Adrenal gland (tissue), 12 donors: ENCODE measurements around the gene PCDHGB7. TPM values are rescaled to one million over a fixed set of nuclear protein-coding genes. Genes with fewer than 3 reads are reported as not detected.

Source experiments
- DNase-seq, 7 donors: peaks; one replicate each; pipeline ENCODE4 v3.0.0-alpha.2; 2019 to 2020
- H3K27ac ChIP-seq, 5 donors: fragments of 200-600 bp; sonication (generic) in 4 of 5; 1 replicate in 3 of 5; 2 replicates in 2 of 5; pipeline versions ENCODE4 v1.5.1 to v1.8.0; 2016 to 2020; ENCODE audit warnings: mild to moderate bottlenecking in 1 of 5
- H3K27me3 ChIP-seq: fragments of 200-600 bp; 2 replicates; pipeline ENCODE4 v1.8.0; 2021
- H3K36me3 ChIP-seq, 2 donors: fragments of 200-600 bp; replicated peaks in 1 of 2; 1 replicate in 1 of 2; 2 replicates in 1 of 2; pipeline versions ENCODE4 v1.5.1 to v1.8.0; 2018 to 2022
- H3K4me1 ChIP-seq, 2 donors: fragments of 200-600 bp; replicated peaks in 1 of 2; 1 replicate in 1 of 2; 2 replicates in 1 of 2; pipeline versions ENCODE4 v1.5.1 to v1.8.0; 2018 to 2021
- H3K4me3 ChIP-seq, 4 donors: fragments of 200-600 bp; sonication (generic) in 3 of 4; one replicate each; pipeline ENCODE4 v1.5.1; 2016 to 2018
- H3K9me3 ChIP-seq, 3 donors: fragments of 200-600 bp; sonication (generic) in 1 of 3; replicated peaks in 1 of 3; 1 replicate in 2 of 3; 2 replicates in 1 of 3; pipeline versions ENCODE4 v1.5.1 to v1.8.0; 2016 to 2021
- POLR2A ChIP-seq, 2 donors: fragments of 450-650 bp; IDR thresholded peaks; one replicate each; pipeline ENCODE4 v1.6.1; 2017; ENCODE audit warnings: antibody characterized with exemption in 2 of 2, mild to moderate bottlenecking in 2 of 2, moderate library complexity in 1 of 2
- WGBS, 4 donors: extraction: QIAGEN DNeasy Blood & Tissue Kit in 2 of 4; methylation state at CpG; one replicate each; pipeline versions ENCODE4 v1.1.5 to v1.1.7; 2013 to 2017; 5-methylcytosine and 5-hydroxymethylcytosine counted together
- intact Hi-C, 2 donors: fragments of 100-400 bp; cut with DNase I; formaldehyde crosslinking; loops; one replicate each; pipeline versions ENCODE4 v1.14.1 to v1.15.0; 2022 to 2023
- polyA plus RNA-seq, 3 donors: library from polyadenylated mRNA; stranded (reverse); fragments of 200-250 nt in 2 of 3; fragments of 350-450 nt in 1 of 3; fragmentation: Illumina TruSeq in 1 of 3; extraction: RNeasy Lipid Tissue Mini Kit (QIAGEN cat#74804) in 1 of 3; gene quantifications; one replicate each; pipeline ENCODE4 v1.2.3, GENCODE V29; 2013 to 2014
- total RNA-seq, 9 donors: library from RNA; depleted of rRNA in 4 of 9; stranded (reverse); fragments of >200 nt in 4 of 9; fragments of 120-200 nt in 1 of 9; fragmentation: NEBNext Ultra II Directional in 1 of 9; extraction: Animal tissue kit (Norgen Biotek cat#: 25700) in 1 of 9; gene quantifications; one replicate each; pipeline versions ENCODE4 v1.1.0 to v1.2.4, GENCODE V29; 2013 to 2023
- TF ChIP-seq, protein P1 (sequence below), 6 experiments: fragments of 450-650 bp in 4 of 6; fragments of 200-600 bp in 2 of 6; sonication (generic) in 1 of 6; IDR thresholded peaks; 1 replicate in 5 of 6; 2 replicates in 1 of 6; pipeline versions ENCODE4 v1.5.1 to v1.8.0; 2016 to 2021; ENCODE audit warnings: antibody characterized with exemption in 6 of 6, mild to moderate bottlenecking in 2 of 6, moderate library complexity in 1 of 6
- donor health status: healthy with polysubstance abuse.
- donor health status: Bipolar disorder and iron deficiency.
- donor health status: DM: yes; HTN: yes; CAD: no.
- donor health status: DM: no; HTN: no; CAD: no.
- donor health status: DM: no; HTN: no; CAD: no.
- donor health status: DM: yes; HTN: yes; CAD: no.

PCDHGB7 gene
- total and polyA plus RNA-seq, 12 donors: 0.88 to 28.1 (median 15.9) TPM

- TF ChIP-seq, protein P1, sequence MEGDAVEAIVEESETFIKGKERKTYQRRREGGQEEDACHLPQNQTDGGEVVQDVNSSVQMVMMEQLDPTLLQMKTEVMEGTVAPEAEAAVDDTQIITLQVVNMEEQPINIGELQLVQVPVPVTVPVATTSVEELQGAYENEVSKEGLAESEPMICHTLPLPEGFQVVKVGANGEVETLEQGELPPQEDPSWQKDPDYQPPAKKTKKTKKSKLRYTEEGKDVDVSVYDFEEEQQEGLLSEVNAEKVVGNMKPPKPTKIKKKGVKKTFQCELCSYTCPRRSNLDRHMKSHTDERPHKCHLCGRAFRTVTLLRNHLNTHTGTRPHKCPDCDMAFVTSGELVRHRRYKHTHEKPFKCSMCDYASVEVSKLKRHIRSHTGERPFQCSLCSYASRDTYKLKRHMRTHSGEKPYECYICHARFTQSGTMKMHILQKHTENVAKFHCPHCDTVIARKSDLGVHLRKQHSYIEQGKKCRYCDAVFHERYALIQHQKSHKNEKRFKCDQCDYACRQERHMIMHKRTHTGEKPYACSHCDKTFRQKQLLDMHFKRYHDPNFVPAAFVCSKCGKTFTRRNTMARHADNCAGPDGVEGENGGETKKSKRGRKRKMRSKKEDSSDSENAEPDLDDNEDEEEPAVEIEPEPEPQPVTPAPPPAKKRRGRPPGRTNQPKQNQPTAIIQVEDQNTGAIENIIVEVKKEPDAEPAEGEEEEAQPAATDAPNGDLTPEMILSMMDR (IDR thresholded peaks at IDR 0.05): no peak
- no peak for TF ChIP-seq POLR2A (IDR thresholded peaks at IDR 0.05)
- intact Hi-C loops: no loop called here
- 45 to 63% (median 55%) methylated on average over 26 to 50 of the region's 50 CpGs for WGBS, 4 donors
- H3K36me3 ChIP-seq: no peaks in the 10 kb centered on the region
- peaks cover 0 to 14% of the 10 kb centered on the region in 2 donors for H3K4me1 ChIP-seq
- no peaks in the 10 kb centered on the region for H3K9me3 ChIP-seq
- DNase-seq: no peak
- H3K27me3 ChIP-seq: no peaks in the 10 kb centered on the region
- H3K27ac ChIP-seq: no peak overlapping the region
- H3K4me3 ChIP-seq: no peak overlapping the region
Measured at GRCh38 chr5:141441571-141442170, 24.2 kb downstream of the PCDHGB7 start.

DNA sequence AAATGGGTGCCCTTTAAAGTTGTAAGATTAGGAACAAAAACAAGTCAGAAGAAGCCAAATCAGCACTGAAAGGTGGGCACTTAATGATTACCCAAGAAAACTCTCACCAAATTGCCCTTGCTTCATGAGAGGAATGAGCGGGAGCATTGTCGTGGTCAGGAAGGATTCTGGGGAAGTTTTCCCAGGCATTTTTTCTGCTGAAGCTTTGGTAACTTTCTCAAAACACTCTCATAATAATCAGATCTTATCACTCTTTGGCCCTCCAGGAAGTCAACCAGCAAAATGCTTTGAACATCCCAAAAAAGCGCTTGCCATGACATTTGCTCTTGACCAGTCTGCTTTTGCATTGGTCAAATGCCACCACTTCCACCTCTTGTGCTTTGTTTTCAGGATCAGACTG is 47.9 kb downstream of the PCDHGB7 start:
- no peak overlapping the region for H3K27ac ChIP-seq
- no peaks in the 10 kb centered on the region for H3K4me1 ChIP-seq
- WGBS, 4 donors: 93 to 99% (median 97%) methylated on average over 3 of the region's 3 CpGs
- DNase-seq: no peak
- no peaks in the 10 kb centered on the region for H3K27me3 ChIP-seq
- intact Hi-C loops: no loop called here
- no peak overlapping the region for H3K4me3 ChIP-seq
- no peak for TF ChIP-seq POLR2A (IDR thresholded peaks at IDR 0.05)
- TF ChIP-seq, protein P1 (IDR thresholded peaks at IDR 0.05): no peak
- no peaks in the 10 kb centered on the region for H3K9me3 ChIP-seq
- H3K36me3 ChIP-seq: no peaks in the 10 kb centered on the region

Other genes starting within 250 kb of the PCDHGB7 start
Only the 30 nearest of the 37 such genes appear.
- gene PCDHB11, start 218.1 kb upstream of the PCDHGB7 start, total RNA-seq: 1 to 10 TPM in 7 of 9 donors, under 1 TPM in 2; 0.12 to 7.1 (median 2.5) TPM
- gene PCDHB11, start 218.1 kb upstream of the PCDHGB7 start, polyA plus RNA-seq: under 1 TPM; 0.48 to 0.81 (median 0.67) TPM
- gene PCDHB12, start 209.0 kb upstream of the PCDHGB7 start, total RNA-seq: 1 to 10 TPM in 7 of 9 donors, under 1 TPM in 2; 0.50 to 3.4 (median 1.5) TPM
- under 1 TPM; 0.40 to 0.97 (median 0.47) TPM for gene PCDHB12, start 209.0 kb upstream of the PCDHGB7 start, polyA plus RNA-seq
- gene PCDHB13, start 203.8 kb upstream of the PCDHGB7 start, total RNA-seq: 1 to 10 TPM in 8 of 9 donors, under 1 TPM in 1; 0.72 to 7.2 (median 5.9) TPM
- 1 to 10 TPM; 1.3 to 5.4 (median 1.3) TPM for gene PCDHB13, start 203.8 kb upstream of the PCDHGB7 start, polyA plus RNA-seq
- gene PCDHB14, start 194.3 kb upstream of the PCDHGB7 start, total RNA-seq: 1 to 10 TPM; 1.7 to 7.7 (median 3.7) TPM
- 1 to 10 TPM; 1.9 to 4.1 (median 2.2) TPM for gene PCDHB14, start 194.3 kb upstream of the PCDHGB7 start, polyA plus RNA-seq
- 1 to 10 TPM in 7 of 9 donors, under 1 TPM in 2; 0.95 to 3.2 (median 1.4) TPM for gene PCDHB15, start 172.3 kb upstream of the PCDHGB7 start, total RNA-seq
- 1 to 10 TPM; 1.2 to 2.2 (median 1.4) TPM for gene PCDHB15, start 172.3 kb upstream of the PCDHGB7 start, polyA plus RNA-seq
- 1 to 10 TPM in 1 of 9 donors, under 1 TPM in 4, not detected in 4; 0.43 to 1.5 (median 0.53) TPM for gene SLC25A2, start 113.6 kb upstream of the PCDHGB7 start, total RNA-seq
- gene SLC25A2, start 113.6 kb upstream of the PCDHGB7 start, polyA plus RNA-seq: under 1 TPM in 2 of 3 donors, not detected in 1; 0.07 to 0.72 TPM
- gene TAF7, start 96.9 kb upstream of the PCDHGB7 start, total RNA-seq: 100 to 1,000 TPM in 1 of 9 donors, 10 to 100 TPM in 8; 38.0 to 111 (median 70.9) TPM
- gene TAF7, start 96.9 kb upstream of the PCDHGB7 start, polyA plus RNA-seq: 100 to 1,000 TPM in 1 of 3 donors, 10 to 100 TPM in 2; 23.9 to 132 (median 29.7) TPM
- gene PCDHGA1, start 87.2 kb upstream of the PCDHGB7 start, total RNA-seq: under 1 TPM; 0.09 to 0.96 (median 0.28) TPM
- gene PCDHGA1, start 87.2 kb upstream of the PCDHGB7 start, polyA plus RNA-seq: under 1 TPM; 0.13 to 0.60 (median 0.32) TPM
- 1 to 10 TPM in 8 of 9 donors, under 1 TPM in 1; 0.91 to 6.1 (median 2.6) TPM for gene PCDHGA2, start 78.9 kb upstream of the PCDHGB7 start, total RNA-seq
- 1 to 10 TPM in 1 of 3 donors, under 1 TPM in 2; 0.27 to 2.1 (median 0.56) TPM for gene PCDHGA2, start 78.9 kb upstream of the PCDHGB7 start, polyA plus RNA-seq
- gene PCDHGA3, start 73.8 kb upstream of the PCDHGB7 start, total RNA-seq: 1 to 10 TPM; 1.0 to 6.2 (median 3.0) TPM
- gene PCDHGA3, start 73.8 kb upstream of the PCDHGB7 start, polyA plus RNA-seq: 1 to 10 TPM in 1 of 3 donors, under 1 TPM in 2; 0.27 to 1.5 (median 0.80) TPM
- gene PCDHGB1, start 67.6 kb upstream of the PCDHGB7 start, total RNA-seq: 10 to 100 TPM in 2 of 9 donors, 1 to 10 TPM in 7; 1.6 to 16.1 (median 3.1) TPM
- gene PCDHGB1, start 67.6 kb upstream of the PCDHGB7 start, polyA plus RNA-seq: 1 to 10 TPM in 1 of 3 donors, under 1 TPM in 2; 0.20 to 2.2 (median 0.88) TPM
- gene PCDHGA4, start 62.7 kb upstream of the PCDHGB7 start, total RNA-seq: 1 to 10 TPM in 8 of 9 donors, under 1 TPM in 1; 0.97 to 9.5 (median 4.3) TPM
- gene PCDHGA4, start 62.7 kb upstream of the PCDHGB7 start, polyA plus RNA-seq: 1 to 10 TPM in 1 of 3 donors, under 1 TPM in 2; 0.20 to 2.4 (median 0.64) TPM
- 1 to 10 TPM; 1.6 to 6.3 (median 3.4) TPM for gene PCDHGB2, start 57.7 kb upstream of the PCDHGB7 start, total RNA-seq
- 1 to 10 TPM in 1 of 3 donors, under 1 TPM in 2; 0.10 to 1.8 (median 0.88) TPM for gene PCDHGB2, start 57.7 kb upstream of the PCDHGB7 start, polyA plus RNA-seq
- 1 to 10 TPM in 8 of 9 donors, under 1 TPM in 1; 0.42 to 5.9 (median 2.0) TPM for gene PCDHGA5, start 53.5 kb upstream of the PCDHGB7 start, total RNA-seq
- gene PCDHGA5, start 53.5 kb upstream of the PCDHGB7 start, polyA plus RNA-seq: under 1 TPM; 0.24 to 0.80 (median 0.79) TPM
- 1 to 10 TPM; 1.4 to 7.1 (median 3.1) TPM for gene PCDHGB3, start 47.4 kb upstream of the PCDHGB7 start, total RNA-seq
- gene PCDHGB3, start 47.4 kb upstream of the PCDHGB7 start, polyA plus RNA-seq: 1 to 10 TPM in 1 of 3 donors, under 1 TPM in 2; 0.03 to 1.0 (median 0.70) TPM
- gene PCDHGA6, start 43.8 kb upstream of the PCDHGB7 start, total RNA-seq: 1 to 10 TPM; 1.8 to 6.6 (median 2.9) TPM
- 1 to 10 TPM in 2 of 3 donors, under 1 TPM in 1; 0.57 to 2.1 (median 1.4) TPM for gene PCDHGA6, start 43.8 kb upstream of the PCDHGB7 start, polyA plus RNA-seq
- gene PCDHGA7, start 34.9 kb upstream of the PCDHGB7 start, total RNA-seq: 1 to 10 TPM in 8 of 9 donors, under 1 TPM in 1; 0.91 to 5.0 (median 1.9) TPM
- gene PCDHGA7, start 34.9 kb upstream of the PCDHGB7 start, polyA plus RNA-seq: 1 to 10 TPM in 1 of 3 donors, under 1 TPM in 2; 0.37 to 1.4 (median 0.59) TPM
- gene PCDHGB4, start 30.0 kb upstream of the PCDHGB7 start, total RNA-seq: 1 to 10 TPM; 3.3 to 9.1 (median 4.8) TPM
- 1 to 10 TPM in 1 of 3 donors, under 1 TPM in 2; 0.27 to 2.2 (median 0.72) TPM for gene PCDHGB4, start 30.0 kb upstream of the PCDHGB7 start, polyA plus RNA-seq
- gene PCDHGA8, start 25.0 kb upstream of the PCDHGB7 start, total RNA-seq: 1 to 10 TPM in 4 of 9 donors, under 1 TPM in 5; 0.06 to 4.0 (median 0.94) TPM
- gene PCDHGA8, start 25.0 kb upstream of the PCDHGB7 start, polyA plus RNA-seq: under 1 TPM; 0.15 to 0.48 (median 0.17) TPM
- gene PCDHGB5, start 19.7 kb upstream of the PCDHGB7 start, total RNA-seq: 10 to 100 TPM in 5 of 9 donors, 1 to 10 TPM in 4; 5.2 to 15.3 (median 11.7) TPM
- 1 to 10 TPM in 2 of 3 donors, under 1 TPM in 1; 0.40 to 4.5 (median 1.2) TPM for gene PCDHGB5, start 19.7 kb upstream of the PCDHGB7 start, polyA plus RNA-seq
- 1 to 10 TPM; 1.5 to 8.6 (median 5.7) TPM for gene PCDHGA9, start 14.9 kb upstream of the PCDHGB7 start, total RNA-seq
- 1 to 10 TPM in 2 of 3 donors, under 1 TPM in 1; 0.17 to 2.9 (median 1.3) TPM for gene PCDHGA9, start 14.9 kb upstream of the PCDHGB7 start, polyA plus RNA-seq
- 10 to 100 TPM in 5 of 9 donors, 1 to 10 TPM in 4; 2.9 to 15.9 (median 11.5) TPM for gene PCDHGB6, start 9.7 kb upstream of the PCDHGB7 start, total RNA-seq
- gene PCDHGB6, start 9.7 kb upstream of the PCDHGB7 start, polyA plus RNA-seq: 1 to 10 TPM in 2 of 3 donors, under 1 TPM in 1; 0.61 to 7.2 (median 1.5) TPM
- gene PCDHGA10, start 4.7 kb upstream of the PCDHGB7 start, total RNA-seq: 1 to 10 TPM; 4.5 to 9.7 (median 7.7) TPM
- gene PCDHGA10, start 4.7 kb upstream of the PCDHGB7 start, polyA plus RNA-seq: 1 to 10 TPM in 2 of 3 donors, under 1 TPM in 1; 0.64 to 2.2 (median 1.5) TPM
- gene PCDHGA11, start 3.4 kb downstream of the PCDHGB7 start, total RNA-seq: 1 to 10 TPM; 1.6 to 4.9 (median 3.2) TPM
- gene PCDHGA11, start 3.4 kb downstream of the PCDHGB7 start, polyA plus RNA-seq: 1 to 10 TPM in 2 of 3 donors, under 1 TPM in 1; 0.44 to 2.0 (median 1.4) TPM
- 10 to 100 TPM in 8 of 9 donors, 1 to 10 TPM in 1; 2.5 to 29.1 (median 13.9) TPM for gene PCDHGA12, start 12.8 kb downstream of the PCDHGB7 start, total RNA-seq
- gene PCDHGA12, start 12.8 kb downstream of the PCDHGB7 start, polyA plus RNA-seq: 1 to 10 TPM in 2 of 3 donors, under 1 TPM in 1; 0.34 to 5.6 (median 3.8) TPM
- gene PCDHGC3, start 58.3 kb downstream of the PCDHGB7 start, total RNA-seq: 100 to 1,000 TPM in 1 of 9 donors, 10 to 100 TPM in 7, 1 to 10 TPM in 1; 8.7 to 103 (median 76.5) TPM
- gene PCDHGC3, start 58.3 kb downstream of the PCDHGB7 start, polyA plus RNA-seq: 100 to 1,000 TPM in 1 of 3 donors, 10 to 100 TPM in 2; 70.4 to 112 (median 90.9) TPM
- gene PCDHGC4, start 67.4 kb downstream of the PCDHGB7 start, total RNA-seq: 1 to 10 TPM in 8 of 9 donors, under 1 TPM in 1; 0.30 to 6.1 (median 1.8) TPM
- gene PCDHGC4, start 67.4 kb downstream of the PCDHGB7 start, polyA plus RNA-seq: 1 to 10 TPM in 1 of 3 donors, under 1 TPM in 2; 0.03 to 1.0 (median 0.53) TPM
- 1 to 10 TPM in 7 of 9 donors, under 1 TPM in 2; 0.61 to 5.2 (median 3.0) TPM for gene PCDHGC5, start 71.4 kb downstream of the PCDHGB7 start, total RNA-seq
- gene PCDHGC5, start 71.4 kb downstream of the PCDHGB7 start, polyA plus RNA-seq: 1 to 10 TPM in 1 of 3 donors, under 1 TPM in 2; 0.10 to 1.1 (median 0.33) TPM
- 10 to 100 TPM; 17.8 to 91.2 (median 54.0) TPM for gene DIAPH1, start 201.3 kb downstream of the PCDHGB7 start, total RNA-seq
- 10 to 100 TPM; 30.4 to 35.3 (median 35.0) TPM for gene DIAPH1, start 201.3 kb downstream of the PCDHGB7 start, polyA plus RNA-seq
- gene HDAC3, start 219.2 kb downstream of the PCDHGB7 start, total RNA-seq: 100 to 1,000 TPM in 1 of 9 donors, 10 to 100 TPM in 8; 53.1 to 101 (median 79.7) TPM
- gene HDAC3, start 219.2 kb downstream of the PCDHGB7 start, polyA plus RNA-seq: 10 to 100 TPM; 68.7 to 92.3 (median 84.9) TPM